NCI-H446 treated with DMSO at 0.1 percent for 48 hours (cell line): ENCODE data around the gene TMEM80.

Experiments
- DNase-seq: peaks from one replicate; lab custom pipeline; 2025; lab: John Stamatoyannopoulos, UW

TMEM80 gene

DNA sequence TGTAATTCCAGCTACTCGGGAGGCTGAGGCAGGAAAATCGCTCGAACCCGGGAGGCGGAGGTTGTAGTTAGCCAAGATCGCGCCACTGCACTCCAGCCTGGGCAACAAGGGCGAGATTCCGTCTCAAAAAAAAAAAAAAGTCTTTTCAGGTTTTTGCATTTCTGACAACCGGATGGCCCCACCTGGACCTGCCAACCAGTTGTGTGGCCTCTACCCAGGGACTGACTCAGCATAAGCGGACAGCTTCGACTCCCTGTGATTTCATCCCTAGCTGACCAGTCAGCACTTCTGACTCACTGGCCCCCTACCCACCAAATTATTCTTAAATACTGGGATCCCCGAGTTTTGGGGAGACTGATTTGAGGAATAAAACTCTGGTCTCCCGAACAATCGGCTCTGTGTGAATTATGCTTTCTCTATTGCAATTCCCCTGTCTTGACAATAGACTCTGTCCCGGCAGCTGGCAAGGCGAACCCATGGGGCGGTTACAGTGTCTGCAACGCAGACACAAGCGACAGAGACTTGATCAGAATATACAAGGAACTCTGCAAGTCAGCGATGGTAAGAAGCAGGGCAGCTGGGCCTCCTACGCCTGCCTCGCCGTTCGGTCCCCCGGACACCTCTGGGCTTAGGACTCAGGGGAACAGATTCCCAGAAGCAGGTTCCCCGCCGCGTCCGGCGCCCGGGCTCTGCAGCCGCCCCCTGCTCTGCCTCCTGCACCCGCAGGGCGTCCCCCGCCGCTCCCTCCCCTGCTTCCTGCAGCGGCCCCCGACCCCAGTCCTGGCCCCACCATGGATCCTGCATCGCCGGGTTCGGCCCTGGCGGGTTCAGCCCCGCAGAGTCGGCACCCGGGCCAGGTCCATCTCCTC lies 50.9 kb downstream of the TMEM80 start:
- no peak for DNase-seq

DNA sequence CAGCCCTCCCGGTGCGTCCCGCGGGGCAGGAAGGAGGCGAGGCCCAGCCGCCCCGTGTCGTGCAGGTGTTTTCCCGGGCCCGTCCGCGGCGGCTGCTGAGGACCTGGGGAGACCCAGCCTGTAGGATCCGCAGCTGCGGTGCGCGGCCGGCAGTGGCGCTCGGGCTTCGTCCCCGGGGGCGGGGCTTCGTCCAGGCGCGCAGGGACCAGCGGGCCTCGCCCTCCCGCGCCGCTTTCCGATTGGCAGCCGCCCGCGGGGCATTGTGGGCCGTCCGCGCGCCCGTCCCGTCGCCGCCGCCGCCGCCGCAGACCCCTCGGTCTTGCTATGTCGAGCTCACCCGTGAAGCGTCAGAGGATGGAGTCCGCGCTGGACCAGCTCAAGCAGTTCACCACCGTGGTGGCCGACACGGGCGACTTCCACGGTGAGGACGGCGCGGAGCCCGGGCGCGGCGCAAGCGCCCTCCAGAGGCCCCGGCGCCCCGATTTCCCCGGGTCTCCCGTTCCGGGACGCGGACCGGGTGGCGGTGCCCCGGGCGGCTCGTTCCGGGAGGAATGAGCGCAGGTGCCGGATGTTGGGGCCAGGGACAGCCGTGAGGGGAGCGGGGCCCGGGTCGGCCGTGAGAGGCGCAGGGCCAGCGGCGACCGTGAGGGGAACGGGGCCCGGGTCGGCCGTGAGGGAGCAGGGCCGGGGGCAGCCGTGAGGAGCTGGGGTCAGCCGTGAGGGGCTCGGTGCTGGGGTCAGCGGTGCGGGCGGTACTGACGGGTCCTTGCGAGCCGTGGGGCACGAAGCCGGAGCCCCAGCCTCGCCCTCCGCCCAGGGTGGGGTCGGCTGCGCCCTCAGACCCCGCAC lies 51.8 kb downstream of the TMEM80 start, which contains the start of gene TALDO1:
Gene TALDO1, plus strand, starts transcription at position 307 of the 849 bp plus-strand sequence. Its CDS starts 18 bp downstream, at position 325.
- DNase-seq: peak; percentile 67

DNA sequence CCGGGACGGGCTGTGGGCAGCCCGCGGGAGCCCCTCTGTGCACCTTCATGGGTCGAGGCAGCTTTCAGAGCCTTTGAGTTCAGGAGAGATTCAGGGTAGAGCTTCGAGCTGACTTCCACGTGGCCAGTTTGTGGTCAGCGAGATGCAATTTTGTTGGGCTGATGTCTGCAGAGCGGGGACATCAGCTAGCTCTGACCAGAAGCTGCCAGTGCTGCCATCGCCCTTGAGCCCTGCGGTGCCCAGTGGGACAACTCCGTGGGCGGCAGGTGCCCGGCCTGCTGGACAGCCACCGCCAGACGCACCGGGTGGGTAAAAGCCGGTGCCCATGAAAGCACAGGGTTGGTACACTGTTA lies 52.4 kb downstream of the TMEM80 start:
- no peak for DNase-seq

DNA sequence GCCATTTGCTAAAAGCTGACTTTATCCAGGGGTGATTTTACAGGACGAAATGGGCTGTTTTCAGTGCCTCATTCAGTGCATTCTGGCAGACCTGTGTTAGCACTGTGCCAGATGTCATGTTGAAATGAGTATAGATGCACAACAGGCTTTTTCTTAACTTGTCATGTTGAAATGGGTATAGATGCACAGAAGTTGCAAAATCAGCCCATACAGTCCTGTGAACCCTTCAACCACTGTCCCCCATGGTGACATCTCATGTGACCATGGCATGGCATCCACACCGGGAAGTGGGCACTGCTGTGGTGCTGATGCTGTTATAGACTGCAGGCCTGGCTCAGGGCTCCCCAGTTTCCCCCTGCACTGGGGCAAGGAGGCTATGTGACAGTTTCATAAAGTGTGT lies 54.1 kb downstream of the TMEM80 start:
- no peak for DNase-seq
